WTC11 (cell line): ENCODE data around the gene MIGA2. TPM values are rescaled to one million over a fixed set of nuclear protein-coding genes. Genes with fewer than 3 reads are reported as not detected.

Experiments
- ATAC-seq: fragments of 200-7000 bp; cut with Tn5 transposase; 2 replicates; pipeline ENCODE4 v1.10.0; 2021; ENCODE audit warnings: mild to moderate bottlenecking, moderate library complexity
- CTCF ChIA-PET: fragments of 300-600 bp; sonication (Branson Sonifier 250); formaldehyde crosslinking; loops from one replicate; lab custom pipeline; 2021; ENCODE audit warnings: antibody characterized with exemption; lab: Charles Lee
- POLR2A ChIA-PET: fragments of 350-600 bp; sonication (Branson Sonifier 250); formaldehyde crosslinking; loops from one replicate; lab custom pipeline; 2021; ENCODE audit warnings: antibody characterized with exemption; lab: Charles Lee
- DNase-seq: peaks from one replicate; pipeline ENCODE4 v3.0.0; 2021; ENCODE audit warnings: low spot score
- H3K27ac Mint-ChIP-seq: 2 replicates; pipeline ENCODE4 v1.8.0; 2021; ENCODE audit warnings: mixed read lengths
- H3K27me3 Mint-ChIP-seq: 2 replicates; pipeline ENCODE4 v1.8.0; 2021; ENCODE audit warnings: low read depth, mild to moderate bottlenecking, moderate library complexity, mixed read lengths
- H3K36me3 Mint-ChIP-seq: 2 replicates; pipeline ENCODE4 v1.8.0; 2021; ENCODE audit warnings: mixed read lengths
- H3K4me1 Mint-ChIP-seq: 2 replicates; pipeline ENCODE4 v1.8.0; 2022; ENCODE audit warnings: mixed read lengths
- H3K4me3 Mint-ChIP-seq: 2 replicates; pipeline ENCODE4 v1.8.0; 2021; ENCODE audit warnings: mild to moderate bottlenecking, moderate library complexity, mixed read lengths
- H3K9me3 Mint-ChIP-seq: 2 replicates; pipeline ENCODE4 v1.8.0; 2021; ENCODE audit warnings: mixed read lengths
- AFF4 ChIP-seq: sonication (generic); formaldehyde crosslinking; IDR thresholded peaks from 2 replicates; pipeline ENCODE4 v1.8.1; 2023; ENCODE audit warnings: mild to moderate bottlenecking, missing genetic modification reagents, borderline replicate concordance
- ATF2 ChIP-seq: sonication (generic); formaldehyde crosslinking; IDR thresholded peaks from 2 replicates; pipeline ENCODE4 v1.8.1; 2022; ENCODE audit warnings: low read depth, missing genetic modification reagents, borderline replicate concordance
- CDX4 ChIP-seq: fragments of 250-450 bp; sonication (Bioruptor Pico); IDR thresholded peaks from 2 replicates; pipeline ENCODE4 v1.9.0; 2021; ENCODE audit warnings: moderate library complexity, mild to moderate bottlenecking, inconsistent platforms, borderline replicate concordance
- CREB1 ChIP-seq: sonication (generic); formaldehyde crosslinking; IDR thresholded peaks from 2 replicates; pipeline ENCODE4 v1.8.0; 2023; ENCODE audit warnings: mild to moderate bottlenecking, missing genetic modification reagents
- CREM ChIP-seq: sonication (generic); formaldehyde crosslinking; IDR thresholded peaks from 2 replicates; pipeline ENCODE4 v1.8.1; 2022; ENCODE audit warnings: mild to moderate bottlenecking, missing genetic modification reagents, moderate library complexity
- FOXJ3 ChIP-seq: sonication (generic); formaldehyde crosslinking; IDR thresholded peaks from 2 replicates; pipeline ENCODE4 v1.9.0; 2021; ENCODE audit warnings: missing genetic modification reagents, mild to moderate bottlenecking, borderline replicate concordance
- HMGXB4 ChIP-seq: sonication (generic); formaldehyde crosslinking; IDR thresholded peaks from 2 replicates; pipeline ENCODE4 v1.8.1; 2023; ENCODE audit warnings: mild to moderate bottlenecking, moderate library complexity, missing genetic modification reagents
- IRF1 ChIP-seq: sonication (generic); formaldehyde crosslinking; IDR thresholded peaks from 2 replicates; pipeline ENCODE4 v1.8.0; 2023; ENCODE audit warnings: missing genetic modification reagents
- KAT7 ChIP-seq: sonication (generic); formaldehyde crosslinking; IDR thresholded peaks from 2 replicates; pipeline ENCODE4 v1.8.1; 2023; ENCODE audit warnings: missing genetic modification reagents, mild to moderate bottlenecking, borderline replicate concordance
- NFYB ChIP-seq: sonication (generic); formaldehyde crosslinking; conservative IDR thresholded peaks from 2 replicates; pipeline ENCODE4 v1.8.0; 2022; ENCODE audit warnings: low read depth, missing genetic modification reagents
- NR3C1 ChIP-seq: sonication (generic); formaldehyde crosslinking; conservative IDR thresholded peaks from 2 replicates; pipeline ENCODE4 v1.8.1; 2023; ENCODE audit warnings: low read depth, mild to moderate bottlenecking, missing genetic modification reagents
- OVOL2 ChIP-seq: fragments of 250-450 bp; sonication (Bioruptor Pico); IDR thresholded peaks from 2 replicates; pipeline ENCODE4 v1.9.0; 2021; ENCODE audit warnings: mild to moderate bottlenecking, borderline replicate concordance
- PRDM15 ChIP-seq: sonication (generic); formaldehyde crosslinking; IDR thresholded peaks from 2 replicates; pipeline ENCODE4 v1.8.0; 2022; ENCODE audit warnings: missing genetic modification reagents
- RORB ChIP-seq: fragments of 250-450 bp; sonication (Bioruptor Pico); IDR thresholded peaks from 2 replicates; pipeline ENCODE4 v1.9.0; 2021; ENCODE audit warnings: mild to moderate bottlenecking
- SMAD3 ChIP-seq: sonication (generic); formaldehyde crosslinking; IDR thresholded peaks from 2 replicates; pipeline ENCODE4 v1.8.0; 2022; ENCODE audit warnings: missing genetic modification reagents, mild to moderate bottlenecking, borderline replicate concordance
- SMAD4 ChIP-seq: sonication (generic); formaldehyde crosslinking; IDR thresholded peaks from 2 replicates; pipeline ENCODE4 v1.8.0; 2022; ENCODE audit warnings: mild to moderate bottlenecking, missing genetic modification reagents
- SOX15 ChIP-seq: fragments of 250-450 bp; sonication (Bioruptor Pico); IDR thresholded peaks from 2 replicates; pipeline ENCODE4 v1.9.0; 2021; ENCODE audit warnings: mild to moderate bottlenecking
- SP1 ChIP-seq: sonication (generic); formaldehyde crosslinking; conservative IDR thresholded peaks from 2 replicates; pipeline ENCODE4 v1.8.1; 2022; ENCODE audit warnings: missing genetic modification reagents
- ZNF219 ChIP-seq: sonication (generic); formaldehyde crosslinking; IDR thresholded peaks from 2 replicates; pipeline ENCODE4 v1.8.0; 2023; ENCODE audit warnings: missing genetic modification reagents, mild to moderate bottlenecking, borderline replicate concordance
- ZNF423 ChIP-seq: fragments of 250-450 bp; sonication (Bioruptor Pico); IDR thresholded peaks from 2 replicates; pipeline ENCODE4 v2.1.2; 2022; ENCODE audit warnings: mild to moderate bottlenecking, moderate library complexity
- total RNA-seq: library from RNA; stranded (reverse); gene quantifications from 3 replicates; pipeline ENCODE4 v1.2.3, GENCODE V29; 2021

Gene MIGA2
- total RNA-seq, 1 experiment from 2014 or later: 61.7 TPM

GRCh38 chr9:129053020-129053419 is 16.6 kb downstream of the MIGA2 start (continued):
- TF ChIP-seq AFF4 (no peak), CDX4 (CRISPR knock-in tag) (no peak), ZNF219 (no peak), ATF2 (no peak)

GRCh38 chr9:129054163-129054851 is 17.9 kb downstream of the MIGA2 start:
- CTCF ChIA-PET: no interaction called here
- DNase-seq: no peak
- peaks cover 8% of the 10 kb centered on the region for H3K36me3 Mint-ChIP-seq
- POLR2A ChIA-PET: interaction anchor here (0.6 kb wide), 1 partner anchor 45 kb away, joined by 3 read pairs; no protein-coding TSS in a partner anchor
- no peaks in the 10 kb centered on the region for H3K9me3 Mint-ChIP-seq
- no peak overlapping the region for H3K4me3 Mint-ChIP-seq
- no peak for ATAC-seq
- H3K4me1 Mint-ChIP-seq: no peaks in the 10 kb centered on the region
- peak overlapping the region; percentile 16; the same call in 1 of the 2 replicates for H3K27ac Mint-ChIP-seq
- H3K27me3 Mint-ChIP-seq: no peaks in the 10 kb centered on the region
- TF ChIP-seq ZNF423 (CRISPR knock-in tag): no peak
- TF ChIP-seq KAT7 (CRISPR knock-in tag): no peak
- TF ChIP-seq CREM (CRISPR knock-in tag): no peak
- no peak for TF ChIP-seq PRDM15 (CRISPR knock-in tag)
- TF ChIP-seq CREB1 (CRISPR knock-in tag): no peak
- TF ChIP-seq SMAD3: no peak
- TF ChIP-seq SP1: no peak
- TF ChIP-seq SOX15 (CRISPR knock-in tag): no peak
- TF ChIP-seq SMAD4 (CRISPR knock-in tag): no peak
- no peak for TF ChIP-seq IRF1 (CRISPR knock-in tag)
- no peak for TF ChIP-seq NR3C1 (CRISPR knock-in tag)
- no peak for TF ChIP-seq OVOL2 (CRISPR knock-in tag)
- TF ChIP-seq HMGXB4 (CRISPR knock-in tag): no peak
- no peak for TF ChIP-seq NFYB (CRISPR knock-in tag)
- TF ChIP-seq FOXJ3 (CRISPR knock-in tag): no peak
- no peak for TF ChIP-seq RORB (CRISPR knock-in tag)
